ENCODE results near the gene SURF4. TPM values are rescaled to one million over a fixed set of nuclear protein-coding genes. Genes with fewer than 3 reads are reported as not detected.

SURF4 gene
- total and polyA plus RNA-seq, 2 experiments from 2014 or later = 354 to 360 TPM

DNA sequence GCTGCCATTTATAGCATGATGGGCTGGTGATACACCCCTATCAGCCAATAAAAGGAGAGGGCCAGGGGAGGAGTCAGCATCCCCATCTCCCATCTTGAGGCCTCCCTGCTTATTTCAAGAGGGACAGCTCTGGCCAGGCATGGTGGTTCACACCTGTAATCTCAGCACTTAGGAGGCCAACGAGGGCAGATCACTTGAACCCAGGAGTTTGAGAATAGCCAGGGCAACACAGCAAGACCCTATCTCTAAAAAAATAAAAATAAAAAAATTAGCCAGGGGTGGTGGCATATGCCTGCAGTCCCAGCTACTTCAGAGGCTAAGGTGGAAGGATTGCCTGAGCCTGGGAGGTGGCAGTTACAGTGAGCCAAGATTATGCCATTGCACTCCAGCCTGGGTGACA is 32.2 kb upstream of the SURF4 start:
- Histone ChIP-seq H3K4me1 (ENCODE audit: insufficient read depth) (no peaks in the 10 kb centered on the region), H3K9me2 (replicated peaks; ENCODE audit: insufficient read depth) (no peaks in the 10 kb centered on the region), H3K27me3 (no peaks in the 10 kb centered on the region), H3K36me3 (replicated peaks; ENCODE audit: insufficient read depth, low read depth) (no peaks in the 10 kb centered on the region), H3K9me3 (ENCODE audit: low read depth) (no peaks in the 10 kb centered on the region), H4K20me1 (ENCODE audit: insufficient read depth, poor library complexity, severe bottlenecking) (no peaks in the 10 kb centered on the region), H3K4me3 (no peak overlapping the region), H2AFZ (no peak overlapping the region), H3K27ac (no peak overlapping the region), H3K79me2 (peaks cover 2% of the 10 kb centered on the region), H3K4me2 (no peak overlapping the region)
- no peak for DNase-seq (ENCODE audit: low spot score)
- 100% methylated on average over 1 of the region's 1 CpG for WGBS (ENCODE audit: low lambda C conversion rate, missing lambda C conversion rate)
- TF ChIP-seq EZH2 (IDR thresholded peaks at IDR 0.05; ENCODE audit: borderline replicate concordance) (no peak), EZH2phosphoT487 (IDR thresholded peaks at IDR 0.05; ENCODE audit: low read depth, severe bottlenecking, unreplicated experiment) (no peak)
- TF ChIP-seq, protein P1, sequence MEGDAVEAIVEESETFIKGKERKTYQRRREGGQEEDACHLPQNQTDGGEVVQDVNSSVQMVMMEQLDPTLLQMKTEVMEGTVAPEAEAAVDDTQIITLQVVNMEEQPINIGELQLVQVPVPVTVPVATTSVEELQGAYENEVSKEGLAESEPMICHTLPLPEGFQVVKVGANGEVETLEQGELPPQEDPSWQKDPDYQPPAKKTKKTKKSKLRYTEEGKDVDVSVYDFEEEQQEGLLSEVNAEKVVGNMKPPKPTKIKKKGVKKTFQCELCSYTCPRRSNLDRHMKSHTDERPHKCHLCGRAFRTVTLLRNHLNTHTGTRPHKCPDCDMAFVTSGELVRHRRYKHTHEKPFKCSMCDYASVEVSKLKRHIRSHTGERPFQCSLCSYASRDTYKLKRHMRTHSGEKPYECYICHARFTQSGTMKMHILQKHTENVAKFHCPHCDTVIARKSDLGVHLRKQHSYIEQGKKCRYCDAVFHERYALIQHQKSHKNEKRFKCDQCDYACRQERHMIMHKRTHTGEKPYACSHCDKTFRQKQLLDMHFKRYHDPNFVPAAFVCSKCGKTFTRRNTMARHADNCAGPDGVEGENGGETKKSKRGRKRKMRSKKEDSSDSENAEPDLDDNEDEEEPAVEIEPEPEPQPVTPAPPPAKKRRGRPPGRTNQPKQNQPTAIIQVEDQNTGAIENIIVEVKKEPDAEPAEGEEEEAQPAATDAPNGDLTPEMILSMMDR (IDR thresholded peaks at IDR 0.05; ENCODE audit: poor library complexity) = no peak

GRCh38 chr9:133406480-133407307 is 30.8 kb upstream of the SURF4 start:
- Histone ChIP-seq H3K27ac (no peak overlapping the region), H3K9me3 (ENCODE audit: low read depth) (no peaks in the 10 kb centered on the region), H3K27me3 (no peaks in the 10 kb centered on the region), H3K4me3 (no peak overlapping the region), H3K36me3 (replicated peaks; ENCODE audit: insufficient read depth, low read depth) (no peaks in the 10 kb centered on the region), H3K4me2 (no peak overlapping the region), H3K4me1 (ENCODE audit: insufficient read depth) (no peaks in the 10 kb centered on the region), H3K79me2 (no peaks in the 10 kb centered on the region), H3K9me2 (replicated peaks; ENCODE audit: insufficient read depth) (no peaks in the 10 kb centered on the region), H4K20me1 (ENCODE audit: insufficient read depth, poor library complexity, severe bottlenecking) (no peaks in the 10 kb centered on the region), H2AFZ (no peak overlapping the region)
- 65% methylated on average over 24 of the region's 24 CpGs for WGBS (ENCODE audit: low lambda C conversion rate, missing lambda C conversion rate)
- no peak for TF ChIP-seq EZH2phosphoT487 (IDR thresholded peaks at IDR 0.05; ENCODE audit: low read depth, severe bottlenecking, unreplicated experiment)
- TF ChIP-seq, protein P1 (IDR thresholded peaks at IDR 0.05; ENCODE audit: poor library complexity) = peak; percentile 88
- DNase-seq (ENCODE audit: low spot score) = peak; percentile 88

DNA sequence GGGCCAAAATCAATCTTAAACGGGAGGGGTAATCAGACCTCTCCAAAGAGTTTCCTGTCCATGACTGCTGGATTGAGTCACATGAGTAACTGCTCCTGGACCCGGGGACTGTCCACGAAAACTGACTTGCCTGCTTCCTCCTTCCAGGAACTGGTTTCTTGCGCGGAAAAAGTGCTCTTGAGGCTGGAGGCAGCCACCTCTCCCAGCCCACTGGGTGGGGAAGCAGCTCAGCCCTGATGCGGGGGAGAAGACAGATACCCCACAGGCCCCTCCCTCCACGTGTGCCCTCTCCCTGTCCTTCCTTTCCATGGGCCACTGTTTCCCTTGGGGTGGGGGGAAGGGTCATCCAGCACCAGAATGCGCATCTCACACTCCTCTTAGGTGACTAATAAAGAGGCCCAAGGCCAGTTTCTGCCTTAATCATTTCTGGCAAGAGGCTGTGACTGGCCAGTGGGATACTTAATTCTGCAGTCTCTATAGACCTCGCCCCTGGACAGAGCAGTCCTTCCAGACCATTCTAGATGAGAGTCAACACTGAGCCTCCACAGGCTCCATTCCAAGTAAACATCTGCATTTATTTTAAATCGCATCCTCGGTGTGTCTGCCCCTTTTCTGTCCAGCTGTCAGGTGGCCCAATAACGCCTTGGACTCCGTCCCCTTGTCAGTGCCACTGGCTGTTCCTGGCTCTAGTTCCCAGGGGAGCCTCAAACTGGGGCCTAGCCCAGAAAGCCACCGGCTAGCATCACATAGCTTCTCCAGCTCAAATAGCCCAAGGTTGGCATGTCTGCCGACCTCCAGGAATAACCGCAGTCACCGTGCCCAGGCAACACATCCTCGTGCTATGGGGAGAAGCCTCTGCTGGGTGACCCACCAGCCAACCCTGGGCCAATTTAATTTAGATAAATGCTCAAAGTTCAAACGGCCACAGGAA is 29.9 kb upstream of the SURF4 start:
- Histone ChIP-seq H3K4me1 (ENCODE audit: insufficient read depth) (no peaks in the 10 kb centered on the region), H3K4me3 (no peak overlapping the region), H3K36me3 (replicated peaks; ENCODE audit: insufficient read depth, low read depth) (no peaks in the 10 kb centered on the region), H3K9me3 (ENCODE audit: low read depth) (no peaks in the 10 kb centered on the region), H3K27me3 (no peaks in the 10 kb centered on the region), H3K79me2 (no peaks in the 10 kb centered on the region), H3K9me2 (replicated peaks; ENCODE audit: insufficient read depth) (no peaks in the 10 kb centered on the region), H3K4me2 (no peak overlapping the region), H2AFZ (no peak overlapping the region), H4K20me1 (ENCODE audit: insufficient read depth, poor library complexity, severe bottlenecking) (no peaks in the 10 kb centered on the region), H3K27ac (no peak overlapping the region)
- TF ChIP-seq, protein P1 (IDR thresholded peaks at IDR 0.05; ENCODE audit: poor library complexity) = no peak
- no peak for TF ChIP-seq EZH2phosphoT487 (IDR thresholded peaks at IDR 0.05; ENCODE audit: low read depth, severe bottlenecking, unreplicated experiment)
- DNase-seq (ENCODE audit: low spot score) = no peak
- 94% methylated on average over 19 of the region's 19 CpGs for WGBS (ENCODE audit: low lambda C conversion rate, missing lambda C conversion rate)

Measured in hepatocyte (in vitro differentiated cells).